ENCODE results near the gene CCDC9B. TPM values are rescaled to one million over a fixed set of nuclear protein-coding genes. Genes with fewer than 3 reads are reported as not detected.

CCDC9B gene
- total RNA-seq, 4 donors from 2014 or later = 0.65 to 5.3 (median 3.0) TPM

GRCh38 chr15:40297356-40297755 is 43.4 kb downstream of the CCDC9B start:
- TF ChIP-seq, protein P1, sequence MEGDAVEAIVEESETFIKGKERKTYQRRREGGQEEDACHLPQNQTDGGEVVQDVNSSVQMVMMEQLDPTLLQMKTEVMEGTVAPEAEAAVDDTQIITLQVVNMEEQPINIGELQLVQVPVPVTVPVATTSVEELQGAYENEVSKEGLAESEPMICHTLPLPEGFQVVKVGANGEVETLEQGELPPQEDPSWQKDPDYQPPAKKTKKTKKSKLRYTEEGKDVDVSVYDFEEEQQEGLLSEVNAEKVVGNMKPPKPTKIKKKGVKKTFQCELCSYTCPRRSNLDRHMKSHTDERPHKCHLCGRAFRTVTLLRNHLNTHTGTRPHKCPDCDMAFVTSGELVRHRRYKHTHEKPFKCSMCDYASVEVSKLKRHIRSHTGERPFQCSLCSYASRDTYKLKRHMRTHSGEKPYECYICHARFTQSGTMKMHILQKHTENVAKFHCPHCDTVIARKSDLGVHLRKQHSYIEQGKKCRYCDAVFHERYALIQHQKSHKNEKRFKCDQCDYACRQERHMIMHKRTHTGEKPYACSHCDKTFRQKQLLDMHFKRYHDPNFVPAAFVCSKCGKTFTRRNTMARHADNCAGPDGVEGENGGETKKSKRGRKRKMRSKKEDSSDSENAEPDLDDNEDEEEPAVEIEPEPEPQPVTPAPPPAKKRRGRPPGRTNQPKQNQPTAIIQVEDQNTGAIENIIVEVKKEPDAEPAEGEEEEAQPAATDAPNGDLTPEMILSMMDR (IDR thresholded peaks at IDR 0.05; ENCODE audit: low read depth) = no peak

DNA sequence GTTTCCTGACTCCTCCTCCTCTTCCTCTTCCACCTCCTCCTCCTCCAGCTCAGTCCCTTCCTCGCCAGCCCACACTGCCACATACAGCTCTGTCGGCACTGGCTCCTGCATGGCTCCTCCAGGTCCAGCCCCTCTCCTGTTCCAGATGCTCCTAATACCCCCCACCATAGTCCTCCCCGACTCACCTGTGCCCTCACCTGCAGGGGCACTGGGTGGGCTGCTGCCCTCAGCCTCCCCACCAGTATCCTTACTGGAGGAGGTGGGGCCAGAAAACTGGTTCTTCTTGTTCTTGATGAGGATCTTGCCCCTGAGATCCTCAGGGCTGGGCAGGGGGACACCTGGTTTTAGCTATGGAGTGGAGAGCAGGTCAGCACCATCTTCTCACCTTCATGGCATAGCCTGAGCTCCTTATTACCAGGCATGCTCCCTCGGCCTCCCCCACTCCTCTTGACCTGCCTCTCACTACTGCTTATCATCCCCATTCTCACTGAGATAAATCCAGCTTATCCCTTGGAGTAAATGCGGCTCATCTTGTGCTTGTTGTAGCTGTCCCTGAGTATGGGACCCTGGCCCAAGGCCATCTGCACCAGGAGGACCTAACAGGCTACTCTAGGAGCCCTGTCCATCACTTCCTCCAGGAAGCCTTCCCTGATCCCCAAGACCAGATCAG is 44.0 kb downstream of the CCDC9B start:
- TF ChIP-seq, protein P1 (IDR thresholded peaks at IDR 0.05; ENCODE audit: low read depth) = no peak

DNA sequence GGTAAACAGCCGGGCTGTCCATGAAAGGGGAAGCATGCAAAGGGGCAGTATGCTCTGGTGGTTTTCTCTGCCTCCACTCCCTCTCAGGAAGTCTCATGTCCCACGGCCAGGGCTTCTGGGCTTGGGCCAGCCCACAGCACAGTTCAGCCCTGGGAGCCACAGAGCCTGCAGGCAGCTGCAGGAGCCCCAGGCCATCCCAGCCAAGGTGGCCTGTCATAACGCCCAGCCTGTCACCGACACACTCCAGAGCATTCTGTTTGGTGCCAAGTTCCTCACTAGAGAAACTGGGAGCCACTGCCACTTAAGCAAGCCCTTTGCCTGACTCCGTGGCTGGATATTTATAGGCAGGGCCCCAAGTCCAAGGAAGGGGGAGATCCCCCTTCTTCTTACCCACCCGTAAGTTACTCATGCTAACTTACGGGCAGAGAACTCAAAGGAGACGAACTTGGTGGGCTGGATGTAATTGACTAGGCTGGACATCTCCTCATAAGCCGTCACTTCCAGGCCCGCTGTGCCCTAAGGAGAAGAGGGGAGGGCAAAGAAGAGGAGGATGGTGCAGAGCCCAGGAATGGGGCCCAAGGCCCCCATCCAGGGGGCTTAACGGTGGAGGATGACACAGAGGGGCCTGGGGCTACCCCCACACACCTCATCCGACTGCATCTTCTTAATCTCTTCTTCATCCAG is 44.7 kb downstream of the CCDC9B start:
- TF ChIP-seq, protein P1 (IDR thresholded peaks at IDR 0.05; ENCODE audit: low read depth) = no peak

GRCh38 chr15:40295297-40295696 is 45.4 kb downstream of the CCDC9B start:
- TF ChIP-seq, protein P1 (IDR thresholded peaks at IDR 0.05; ENCODE audit: low read depth) = no peak

- TF ChIP-seq, protein P1 (IDR thresholded peaks at IDR 0.05; ENCODE audit: low read depth) = no peak
Observed at GRCh38 chr15:40293905-40294895, 46.5 kb downstream of the CCDC9B start.

DNA sequence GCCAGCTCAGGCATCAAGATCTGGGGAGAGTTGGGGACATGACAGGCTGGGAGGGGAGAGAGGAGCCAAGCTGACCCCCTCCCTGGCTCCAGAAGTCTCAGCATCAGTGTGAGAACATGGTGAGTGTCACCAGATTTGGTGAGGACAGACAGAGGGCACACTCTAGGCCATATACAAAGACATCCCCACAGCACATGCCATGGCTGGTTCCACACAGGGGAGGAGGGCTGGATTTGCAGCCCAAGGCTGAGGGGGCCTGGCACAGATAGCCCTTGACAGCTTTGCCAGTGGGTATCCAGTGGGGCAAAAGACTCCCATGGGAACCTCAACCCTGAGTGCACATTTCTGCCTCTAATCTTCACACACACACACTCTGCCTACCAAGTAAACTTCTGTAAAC is 47.7 kb downstream of the CCDC9B start:
- TF ChIP-seq, protein P1 (IDR thresholded peaks at IDR 0.05; ENCODE audit: low read depth) = no peak

Measured in subcutaneous adipose tissue (tissue), 4 donors.